ENCODE results near the gene BUB1B. TPM values are rescaled to one million over a fixed set of nuclear protein-coding genes. Genes with fewer than 3 reads are reported as not detected.

The BUB1B gene
- total RNA-seq, 1 donor from 2014 or later: 15.2 TPM

DNA sequence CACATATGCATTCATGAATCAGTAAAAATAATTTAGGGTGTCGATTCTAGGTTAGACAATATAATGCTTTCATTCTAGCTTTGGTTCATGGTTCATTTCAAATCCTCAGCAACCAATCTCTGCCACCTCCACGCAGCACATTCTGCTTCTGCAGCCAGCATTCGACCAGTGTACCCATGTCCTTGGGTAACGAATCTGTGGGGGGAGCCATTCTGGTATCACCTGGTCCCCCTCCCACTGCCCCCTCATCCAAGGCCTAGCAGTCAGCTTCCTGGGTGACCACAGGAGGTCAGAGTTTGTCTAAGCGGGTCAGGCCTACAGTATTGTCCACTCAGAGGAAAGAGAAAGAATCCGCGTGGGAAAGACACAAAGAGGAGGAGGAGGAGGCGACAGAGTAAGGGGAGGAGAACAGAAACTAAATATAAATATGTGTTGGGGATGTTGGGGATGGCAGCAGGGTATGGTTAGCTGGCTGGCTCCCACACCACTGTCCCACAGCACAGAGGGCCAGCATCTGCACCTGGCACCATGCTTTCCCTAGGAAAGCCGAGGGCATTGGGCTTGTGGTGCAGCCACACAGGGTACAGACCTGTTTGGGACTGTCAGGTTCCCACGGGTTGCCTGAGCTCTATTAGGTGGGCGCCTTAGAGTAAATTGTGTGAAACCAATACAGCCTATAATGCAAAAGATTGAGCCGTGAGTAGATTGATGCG, 90.1 kb downstream of the BUB1B start:
- no peak for DNase-seq (ENCODE audit: extremely low read depth, low read depth, low spot score)

GRCh38 chr15:40251486-40252140, 90.7 kb downstream of the BUB1B start:
- no peak for DNase-seq (ENCODE audit: extremely low read depth, low read depth, low spot score)

- DNase-seq (ENCODE audit: extremely low read depth, low read depth, low spot score): no peak
Measured at GRCh38 chr15:40252141-40252437, 91.2 kb downstream of the BUB1B start.

DNA sequence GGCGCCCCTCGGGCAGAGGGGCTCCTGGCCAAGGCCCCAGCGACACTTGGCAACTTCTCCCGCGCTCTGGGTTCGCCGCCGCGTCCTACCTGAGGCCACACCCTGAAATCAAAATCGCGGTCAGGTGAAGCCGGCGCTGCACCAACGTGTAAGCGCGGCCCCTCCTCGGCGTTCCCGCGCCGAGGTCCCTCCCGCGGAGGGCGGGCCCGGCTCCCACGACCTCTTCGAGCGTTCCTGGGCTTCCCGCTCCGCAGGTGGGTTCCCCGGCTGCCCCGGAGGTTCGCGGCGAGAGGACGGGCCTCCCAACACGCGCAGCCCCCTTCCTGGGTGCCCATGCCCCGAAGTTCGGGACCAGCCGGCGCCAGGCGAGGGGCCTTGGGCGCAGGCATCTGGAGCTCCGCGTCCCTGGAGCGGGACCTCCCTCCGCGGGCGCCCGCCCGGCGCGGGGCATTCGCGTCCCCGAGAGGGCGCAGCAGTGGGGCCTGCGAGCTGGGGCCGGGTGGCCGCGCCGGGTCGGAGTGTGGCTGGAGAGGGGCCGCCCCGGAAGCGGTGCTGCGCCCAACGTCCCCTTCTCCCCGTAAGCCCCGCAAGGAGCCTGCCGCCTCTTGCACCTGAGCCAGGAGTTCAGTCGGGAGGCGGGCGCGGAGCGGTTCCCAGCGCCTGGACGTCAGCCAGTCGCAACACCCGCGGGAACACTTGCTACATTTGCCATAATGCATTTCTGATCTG, 91.7 kb downstream of the BUB1B start:
- DNase-seq (ENCODE audit: extremely low read depth, low read depth, low spot score): no peak

- DNase-seq (ENCODE audit: extremely low read depth, low read depth, low spot score): no peak
Measured at GRCh38 chr15:40253167-40253790, 92.4 kb downstream of the BUB1B start.

DNA sequence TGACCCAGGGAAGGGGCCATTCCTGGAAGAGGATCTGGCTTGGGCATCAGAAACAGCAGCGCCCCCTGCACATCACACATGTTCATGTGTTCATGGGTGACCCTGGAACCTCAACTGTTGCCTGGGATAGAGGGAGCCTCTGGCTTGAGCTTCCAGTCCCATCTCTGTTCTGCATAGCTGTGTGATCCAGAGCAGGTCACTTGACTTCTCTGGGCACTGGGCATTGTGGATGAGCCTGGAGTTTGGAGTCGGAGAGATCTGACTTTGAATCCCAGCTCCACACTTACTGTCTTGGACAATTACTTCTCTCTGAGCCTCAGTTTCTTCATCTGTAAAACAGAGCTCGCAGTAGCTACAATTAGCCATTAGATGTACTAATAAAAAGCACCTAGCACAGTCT, 93.6 kb downstream of the BUB1B start:
- DNase-seq (ENCODE audit: extremely low read depth, low read depth, low spot score): no peak

- no peak for DNase-seq (ENCODE audit: extremely low read depth, low read depth, low spot score)
Measured at GRCh38 chr15:40255033-40255432, 94.2 kb downstream of the BUB1B start.

GRCh38 chr15:40256638-40257235, 95.9 kb downstream of the BUB1B start:
- no peak for DNase-seq (ENCODE audit: extremely low read depth, low read depth, low spot score)

DNA sequence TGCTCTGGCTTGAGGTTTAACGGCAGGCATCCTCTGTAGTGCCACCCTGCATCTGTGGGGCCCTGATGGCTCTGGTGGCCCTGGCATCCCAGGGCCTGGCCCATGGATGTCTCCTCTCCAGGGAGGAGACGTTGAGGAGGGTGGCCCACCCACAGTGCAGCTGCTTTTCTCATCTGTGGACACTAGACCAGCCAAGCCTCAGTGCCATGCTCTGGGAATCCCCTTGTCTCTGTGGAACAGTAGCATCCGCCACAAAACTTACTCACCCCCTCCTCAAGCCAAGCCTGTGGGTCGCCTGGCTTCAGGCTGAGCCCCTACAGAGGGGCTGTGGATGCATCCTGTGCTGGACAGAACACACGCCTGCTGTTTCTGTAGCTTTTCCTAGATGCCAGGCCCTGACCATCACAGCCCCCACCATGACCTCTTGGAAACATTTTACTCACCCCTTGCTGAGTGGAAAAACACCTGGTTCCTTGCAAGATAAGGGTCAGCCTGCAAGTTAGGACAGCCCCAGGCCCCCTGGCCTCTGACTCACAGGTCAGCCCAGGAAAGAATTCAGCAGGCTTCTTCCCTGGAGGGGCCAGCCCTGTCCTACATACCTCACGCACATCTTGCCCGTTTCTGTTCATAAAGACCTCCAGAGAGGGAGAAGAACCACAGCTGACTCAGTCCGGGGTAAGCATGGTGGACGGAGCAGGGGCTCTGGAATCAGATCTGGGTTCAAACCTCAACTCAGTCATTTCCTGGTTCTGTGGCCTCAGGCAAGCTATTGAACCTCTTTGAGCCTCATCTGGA, 97.0 kb downstream of the BUB1B start:
- no peak for DNase-seq (ENCODE audit: extremely low read depth, low read depth, low spot score)

DNA sequence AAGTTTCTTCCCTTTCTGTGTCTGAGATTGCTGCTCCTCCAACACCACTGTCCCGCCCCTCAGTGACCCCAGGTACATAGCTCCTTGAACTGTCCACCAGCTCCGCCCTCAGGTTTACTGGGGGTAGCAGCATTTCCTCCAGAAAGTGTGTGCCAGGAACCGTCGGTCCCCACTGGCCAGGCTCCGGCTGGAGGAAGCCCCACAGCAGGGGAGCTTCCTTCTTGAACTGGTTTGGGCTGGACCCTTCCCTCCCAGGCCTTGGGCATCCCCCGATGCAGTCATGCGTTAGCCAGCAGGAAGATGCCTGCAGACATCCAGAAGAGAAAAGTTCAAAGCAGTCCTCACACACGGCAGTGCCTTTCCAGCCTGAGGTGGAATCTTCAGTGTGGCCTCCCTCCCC, 97.7 kb downstream of the BUB1B start:
- no peak for DNase-seq (ENCODE audit: extremely low read depth, low read depth, low spot score)

DNA sequence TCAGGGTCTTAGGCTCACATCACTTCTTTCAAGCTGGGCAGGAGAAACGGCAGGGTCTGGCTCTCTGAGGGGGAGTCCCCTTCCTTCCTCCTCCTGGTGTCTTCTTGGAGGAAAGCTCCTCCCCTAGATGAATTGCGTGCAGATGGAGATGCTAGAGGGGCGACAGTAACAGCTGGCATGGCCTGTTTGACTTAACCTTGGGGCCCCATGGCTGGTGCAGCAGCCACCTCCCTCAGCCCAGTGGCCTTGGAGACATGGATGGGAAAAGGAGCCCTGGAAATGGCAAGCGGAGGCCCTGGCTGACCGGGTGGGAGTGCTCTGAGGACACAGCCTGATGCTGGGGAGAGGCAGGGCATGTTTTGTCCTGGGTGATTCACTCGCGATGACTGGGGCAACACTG, 98.2 kb downstream of the BUB1B start:
- DNase-seq (ENCODE audit: extremely low read depth, low read depth, low spot score): no peak

DNA sequence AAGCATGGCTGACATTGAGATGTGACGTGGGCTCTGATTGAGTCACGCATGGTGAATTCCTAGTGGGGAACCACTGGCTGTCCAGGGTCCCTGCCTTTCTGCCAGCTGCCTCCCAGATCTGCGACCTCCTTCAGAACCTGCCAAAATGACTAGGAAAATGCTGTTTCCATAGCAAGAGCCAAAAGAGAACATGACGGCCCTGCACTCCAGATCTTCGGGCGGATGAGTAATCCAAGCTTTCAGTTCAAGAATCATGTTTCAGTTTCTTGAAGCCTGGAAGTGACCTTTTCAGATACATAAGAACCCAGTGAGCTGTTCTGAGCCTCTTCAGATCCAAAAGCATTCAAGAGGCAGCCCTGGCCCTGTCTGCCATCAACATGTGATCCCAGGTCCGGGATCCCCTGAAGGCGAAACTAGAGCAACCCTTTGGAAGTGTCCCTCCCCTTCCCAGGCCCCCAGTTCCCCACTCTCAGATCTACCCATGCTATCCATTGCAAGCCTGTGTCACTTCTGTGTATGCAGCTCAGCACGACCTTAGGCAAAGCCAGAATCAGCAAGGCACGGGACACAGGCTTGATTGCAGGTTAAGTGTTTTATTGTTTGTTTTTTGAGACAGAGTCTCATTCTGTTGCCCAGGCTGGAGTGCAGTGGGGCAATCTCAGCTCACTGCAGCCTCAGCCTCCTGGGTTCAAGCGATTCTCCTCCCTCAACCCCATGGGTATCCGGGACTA, 102.3 kb downstream of the BUB1B start:
- no peak for DNase-seq (ENCODE audit: extremely low read depth, low read depth, low spot score)

DNA sequence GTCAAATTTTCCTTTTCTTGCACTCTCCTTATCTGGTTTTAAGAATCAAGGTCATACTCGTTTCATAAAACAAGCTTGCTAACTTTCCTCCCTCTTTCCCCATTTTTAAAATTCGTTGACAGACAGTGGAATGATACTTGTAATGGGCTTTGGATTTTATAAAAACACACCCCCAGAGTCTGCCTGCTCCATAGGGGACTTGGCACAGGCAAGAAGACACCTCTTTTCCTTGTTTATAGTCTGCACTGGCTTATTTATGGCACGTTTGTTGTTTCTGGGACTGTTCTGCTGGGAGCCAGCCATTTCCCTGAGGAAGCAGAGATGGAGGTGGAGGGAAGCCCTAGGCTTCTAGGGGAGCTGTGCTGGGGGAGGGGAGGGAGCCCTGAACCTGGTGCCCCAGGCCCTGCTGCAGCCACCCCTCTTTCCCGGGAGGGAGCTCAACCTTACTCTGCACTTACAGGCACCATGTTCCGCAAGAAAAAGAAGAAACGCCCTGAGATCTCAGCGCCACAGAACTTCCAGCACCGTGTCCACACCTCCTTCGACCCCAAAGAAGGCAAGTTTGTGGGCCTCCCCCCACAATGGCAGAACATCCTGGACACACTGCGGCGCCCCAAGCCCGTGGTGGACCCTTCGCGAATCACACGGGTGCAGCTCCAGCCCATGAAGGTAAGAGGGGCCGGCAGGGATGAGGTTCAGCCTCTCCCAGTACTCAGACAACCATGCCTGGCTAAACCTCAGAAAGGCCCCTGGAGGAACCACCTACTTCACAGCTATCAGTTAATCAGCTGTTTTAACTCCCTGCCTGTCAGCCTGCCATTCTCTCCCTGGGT, 103.7 kb downstream of the BUB1B start:
- DNase-seq (ENCODE audit: extremely low read depth, low read depth, low spot score): no peak

- DNase-seq (ENCODE audit: extremely low read depth, low read depth, low spot score): no peak
Measured at GRCh38 chr15:40265355-40265754, 104.5 kb downstream of the BUB1B start.

GRCh38 chr15:40265875-40266274, 105.0 kb downstream of the BUB1B start:
- DNase-seq (ENCODE audit: extremely low read depth, low read depth, low spot score): no peak

DNA sequence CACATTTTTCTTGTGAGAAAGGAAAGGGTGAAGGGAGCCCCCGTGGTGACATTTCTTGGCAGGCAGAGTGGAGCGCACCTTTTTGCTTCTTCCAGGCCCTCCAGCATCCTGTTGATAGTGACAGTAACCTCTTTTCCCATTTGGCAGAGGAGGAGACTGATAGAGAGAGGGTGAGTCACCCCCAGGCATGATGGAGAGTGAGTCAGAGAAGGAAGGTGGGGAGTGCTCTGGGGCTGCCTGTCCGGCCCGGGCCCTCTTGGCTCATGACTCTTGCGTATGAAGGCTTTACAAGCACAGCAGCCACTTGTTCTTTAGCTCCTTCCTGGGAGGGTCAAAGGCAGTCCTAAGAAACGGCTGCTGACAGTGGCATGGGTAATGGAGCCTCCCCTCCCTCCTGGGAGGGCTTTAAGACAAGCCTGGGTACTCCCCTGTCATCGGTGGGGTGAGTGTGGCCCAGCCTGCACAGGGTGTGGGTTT, 106.0 kb downstream of the BUB1B start:
- DNase-seq (ENCODE audit: extremely low read depth, low read depth, low spot score): peak; percentile 51

- DNase-seq (ENCODE audit: extremely low read depth, low read depth, low spot score): no peak
Measured at GRCh38 chr15:40267670-40268069, 106.8 kb downstream of the BUB1B start.

GRCh38 chr15:40269604-40270003, 108.7 kb downstream of the BUB1B start:
- DNase-seq (ENCODE audit: extremely low read depth, low read depth, low spot score): no peak

All from glomerular endothelial cell (primary cell).